ENCODE data around the gene STX8.
"Not testable (repeated sequence)": the region's sequence is repeated elsewhere in the genome, so short reads cannot be mapped to it uniquely, and the experiment has no call there.

STX8 gene

GRCh38 chr17:9290226-9290613 is 285.4 kb downstream of the STX8 start:
- DNase-seq: no peak

GRCh38 chr17:9287306-9287705 is 288.3 kb downstream of the STX8 start:
- DNase-seq: no peak

GRCh38 chr17:9286434-9286833 is 289.2 kb downstream of the STX8 start:
- no peak for DNase-seq

GRCh38 chr17:9285602-9286427 is 289.8 kb downstream of the STX8 start:
- DNase-seq: no peak

GRCh38 chr17:9284884-9285283 is 290.7 kb downstream of the STX8 start:
- no peak for DNase-seq

- DNase-seq: no peak
These were observed 291.7 kb downstream of the STX8 start for GRCh38 chr17:9283909-9284308.

GRCh38 chr17:9279893-9280292 is 295.7 kb downstream of the STX8 start:
- DNase-seq: no peak

- no peak for DNase-seq
These were observed 300.6 kb downstream of the STX8 start for GRCh38 chr17:9274973-9275372.

- peak; percentile 65 for DNase-seq
These were observed 301.9 kb downstream of the STX8 start for GRCh38 chr17:9273428-9274391.

GRCh38 chr17:9272501-9273200 is 303.0 kb downstream of the STX8 start:
- no peak for DNase-seq

- DNase-seq: no peak
These were observed 303.6 kb downstream of the STX8 start for GRCh38 chr17:9271989-9272388.

- no peak for DNase-seq
These were observed 304.7 kb downstream of the STX8 start for GRCh38 chr17:9270921-9271320.

- no peak for DNase-seq
These were observed 306.1 kb downstream of the STX8 start for GRCh38 chr17:9269350-9270035.

- DNase-seq: no peak
These were observed 307.1 kb downstream of the STX8 start for GRCh38 chr17:9268546-9268945.

- DNase-seq: no peak
These were observed 308.9 kb downstream of the STX8 start for GRCh38 chr17:9266697-9267117.

GRCh38 chr17:9266031-9266680 is 309.5 kb downstream of the STX8 start:
- DNase-seq: no peak

- DNase-seq: no peak
These were observed 314.3 kb downstream of the STX8 start for GRCh38 chr17:9261081-9262012.

GRCh38 chr17:9259419-9259818 is 316.2 kb downstream of the STX8 start:
- no peak for DNase-seq

GRCh38 chr17:9258115-9259015 is 317.3 kb downstream of the STX8 start:
- no peak for DNase-seq

GRCh38 chr17:9257630-9257965 is 318.0 kb downstream of the STX8 start:
- not testable (repeated sequence) for DNase-seq
